Ovary (tissue), 9 donors: ENCODE measurements around the gene PSMA2. TPM values are rescaled to one million over a fixed set of nuclear protein-coding genes. Genes with fewer than 3 reads are reported as not detected.

Source experiments
- DNase-seq, 5 donors: peaks; one replicate each; pipeline ENCODE4 v3.0.0-alpha.2; 2019 to 2020
- H3K27ac ChIP-seq, 2 donors: fragments of 200-600 bp; one replicate each; pipeline versions ENCODE4 v1.5.1 to v1.8.0; 2019 to 2022
- H3K27me3 ChIP-seq: fragments of 200-600 bp; one replicate; pipeline ENCODE4 v1.8.0; 2022
- H3K36me3 ChIP-seq: fragments of 200-600 bp; sonication (generic); one replicate; pipeline ENCODE4 v1.5.1; 2019
- H3K4me1 ChIP-seq: one replicate; pipeline ENCODE4 v1.8.1; 2013; ENCODE audit warnings: mild to moderate bottlenecking, moderate library complexity; ENCODE audit not compliant: insufficient read depth
- H3K4me3 ChIP-seq: fragments of 200-600 bp; sonication (generic); one replicate; pipeline ENCODE4 v1.5.1; 2017
- H3K9me3 ChIP-seq, 2 donors: fragments of 200-600 bp in 1 of 2; sonication (generic) in 1 of 2; one replicate each; pipeline versions ENCODE4 v1.5.1 to v1.8.1; 2013 to 2019; ENCODE audit warnings: mild to moderate bottlenecking in 1 of 2, moderate library complexity in 1 of 2
- EP300 ChIP-seq: sonication (generic); formaldehyde crosslinking; IDR thresholded peaks from one replicate; pipeline ENCODE4 v1.6.1; 2017; ENCODE audit warnings: antibody characterized with exemption
- POLR2A ChIP-seq: fragments of 450-650 bp; IDR thresholded peaks from one replicate; pipeline ENCODE4 v1.6.1; 2017; ENCODE audit warnings: antibody characterized with exemption, mild to moderate bottlenecking, moderate library complexity
- WGBS, 3 donors: extraction: QIAGEN DNeasy Blood & Tissue Kit in 1 of 3; methylation state at CpG; one replicate each; pipeline versions ENCODE4 v1.1.5 to v1.1.7; 2013 to 2017; 5-methylcytosine and 5-hydroxymethylcytosine counted together
- intact Hi-C, 4 donors: fragments of 100-400 bp; cut with DNase I; formaldehyde crosslinking; loops; one replicate each; pipeline versions ENCODE4 v1.11.0 to v1.15.1; 2022 to 2023
- polyA plus RNA-seq, 2 donors: library from polyadenylated mRNA; stranded (reverse); fragments of 200-250 nt in 1 of 2; fragments of 350-450 nt in 1 of 2; fragmentation: Illumina TruSeq in 1 of 2; extraction: RNeasy Lipid Tissue Mini Kit (QIAGEN cat#74804) in 1 of 2; gene quantifications; one replicate each; pipeline ENCODE4 v1.2.3, GENCODE V29; 2013 to 2014
- total RNA-seq, 7 donors: library from RNA; depleted of rRNA in 2 of 7; stranded (reverse); fragments of >200 nt in 2 of 7; fragmentation: NEBNext Ultra II Directional in 3 of 7; extraction: Animal tissue kit (Norgen Biotek cat#: 25700) in 3 of 7; gene quantifications; one replicate each; pipeline versions ENCODE4 v1.1.0 to v1.2.4, GENCODE V29; 2016 to 2023
- TF ChIP-seq, protein P1 (sequence below), 3 donors: fragments of 450-650 bp in 2 of 3; fragments of 200-600 bp in 1 of 3; IDR thresholded peaks; one replicate each; pipeline versions ENCODE4 v1.5.1 to v1.8.0; 2016 to 2022; ENCODE audit warnings: antibody characterized with exemption in 3 of 3, mild to moderate bottlenecking in 1 of 3
- donor health status: DM: no; HTN: no; CAD: no; lungs with moderate emphysema.
- donor health status: DM: no; HTN: no; CAD: no.
- donor health status: Bipolar disorder and iron deficiency.
- donor health status: DM: yes; HTN: yes; CAD: no.
- donor health status: DM: no; HTN: no; CAD: no.
- donor health status: DM: yes; HTN: yes; CAD: no.

The PSMA2 gene
- total and polyA plus RNA-seq, 9 donors: 43.6 to 79.0 (median 53.7) TPM

DNA sequence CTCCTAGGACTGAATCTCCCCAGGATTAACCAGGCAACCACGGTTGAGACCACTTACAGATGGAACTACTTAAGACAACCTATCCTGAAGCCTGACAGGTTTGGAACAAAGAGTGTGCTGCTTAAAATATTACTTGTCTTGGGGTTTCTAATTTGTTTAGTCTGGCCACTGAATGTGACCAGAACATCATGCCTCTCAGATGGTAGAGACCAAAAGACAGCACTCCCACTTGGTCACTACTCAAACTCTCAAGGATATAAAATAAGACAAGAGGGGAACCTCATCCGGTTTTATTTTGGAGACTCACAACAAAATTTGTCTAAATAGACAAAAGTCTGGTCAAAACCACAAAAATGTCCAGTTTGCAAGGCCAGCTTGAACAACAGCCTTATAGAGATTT, 15.5 kb upstream of the PSMA2 start:
- DNase-seq: no peak
- TF ChIP-seq, protein P1, sequence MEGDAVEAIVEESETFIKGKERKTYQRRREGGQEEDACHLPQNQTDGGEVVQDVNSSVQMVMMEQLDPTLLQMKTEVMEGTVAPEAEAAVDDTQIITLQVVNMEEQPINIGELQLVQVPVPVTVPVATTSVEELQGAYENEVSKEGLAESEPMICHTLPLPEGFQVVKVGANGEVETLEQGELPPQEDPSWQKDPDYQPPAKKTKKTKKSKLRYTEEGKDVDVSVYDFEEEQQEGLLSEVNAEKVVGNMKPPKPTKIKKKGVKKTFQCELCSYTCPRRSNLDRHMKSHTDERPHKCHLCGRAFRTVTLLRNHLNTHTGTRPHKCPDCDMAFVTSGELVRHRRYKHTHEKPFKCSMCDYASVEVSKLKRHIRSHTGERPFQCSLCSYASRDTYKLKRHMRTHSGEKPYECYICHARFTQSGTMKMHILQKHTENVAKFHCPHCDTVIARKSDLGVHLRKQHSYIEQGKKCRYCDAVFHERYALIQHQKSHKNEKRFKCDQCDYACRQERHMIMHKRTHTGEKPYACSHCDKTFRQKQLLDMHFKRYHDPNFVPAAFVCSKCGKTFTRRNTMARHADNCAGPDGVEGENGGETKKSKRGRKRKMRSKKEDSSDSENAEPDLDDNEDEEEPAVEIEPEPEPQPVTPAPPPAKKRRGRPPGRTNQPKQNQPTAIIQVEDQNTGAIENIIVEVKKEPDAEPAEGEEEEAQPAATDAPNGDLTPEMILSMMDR (IDR thresholded peaks at IDR 0.05): no peak
- TF ChIP-seq EP300: no peak
- no peak for TF ChIP-seq POLR2A
- WGBS, 3 donors: 10 to 26% (median 19%) methylated on average over 2 of the region's 2 CpGs
- H3K27ac ChIP-seq: no peak overlapping the region
- H3K9me3 ChIP-seq: no peaks in the 10 kb centered on the region
- H3K36me3 ChIP-seq: no peaks in the 10 kb centered on the region
- H3K4me1 ChIP-seq: no peaks in the 10 kb centered on the region
- H3K27me3 ChIP-seq: no peaks in the 10 kb centered on the region
- H3K4me3 ChIP-seq: no peak overlapping the region
- intact Hi-C loops: loop anchor here in 3 of 4 donors (10.0 kb wide), 3 partner anchors 317 to 767 kb away; no protein-coding TSS in a partner anchor

DNA sequence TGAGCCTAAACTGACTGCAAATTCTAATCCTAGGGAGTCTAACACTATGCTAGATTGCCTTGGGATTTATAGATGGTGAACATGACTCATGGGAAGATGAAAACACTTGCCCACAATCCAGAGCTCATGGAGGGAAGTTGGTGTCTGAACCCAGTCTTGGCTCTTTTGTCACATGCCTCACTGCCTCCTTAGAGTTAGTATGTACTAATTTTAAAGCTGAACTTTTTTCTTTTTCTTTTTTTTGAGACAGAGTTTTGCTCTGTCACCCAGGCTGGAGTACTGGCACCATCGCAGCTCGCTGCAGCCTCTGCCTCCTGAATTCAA, 14.6 kb upstream of the PSMA2 start:
- no peaks in the 10 kb centered on the region for H3K27me3 ChIP-seq

DNA sequence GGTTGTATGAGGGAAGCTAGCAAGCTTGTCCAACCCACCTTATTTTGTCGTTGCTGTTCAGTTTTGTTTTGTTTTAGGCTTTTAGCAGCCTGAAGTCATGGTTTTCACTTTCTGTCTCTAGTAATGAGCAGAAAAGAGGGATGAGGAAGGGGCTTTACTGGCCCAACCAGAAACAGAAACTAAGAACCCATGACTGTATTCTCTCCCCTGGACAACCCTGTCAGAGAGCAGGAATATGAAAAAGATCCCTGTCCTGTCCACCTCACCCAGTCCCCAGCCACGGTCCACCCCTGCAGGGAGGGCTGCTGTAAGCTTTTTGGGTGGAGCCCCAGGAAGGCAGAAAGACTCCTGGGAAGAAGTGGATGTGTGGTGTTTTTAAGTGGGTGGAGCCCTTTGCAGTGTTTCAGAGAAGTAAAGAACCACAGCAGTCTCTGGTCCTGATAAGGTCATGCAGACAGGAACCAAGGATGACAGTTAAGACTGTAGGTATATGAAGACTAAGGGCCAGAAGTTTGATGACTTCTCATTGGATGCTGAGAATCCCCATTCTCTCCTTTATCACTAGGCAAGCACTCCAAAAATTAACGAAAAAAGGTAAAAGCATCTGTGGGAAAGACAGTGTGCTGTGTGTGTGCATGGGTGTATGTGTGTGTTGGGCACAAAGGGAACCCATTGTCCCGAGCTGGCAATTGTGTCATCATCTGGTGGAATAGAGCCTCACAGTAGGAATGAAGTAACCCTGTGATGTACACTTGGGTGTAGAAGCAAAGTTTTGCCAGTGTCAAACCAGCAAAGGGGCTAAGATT, 14.1 kb upstream of the PSMA2 start:
- TF ChIP-seq POLR2A (no peak), EP300 (no peak)
- TF ChIP-seq, protein P1 (IDR thresholded peaks at IDR 0.05): no peak
- Histone ChIP-seq H3K4me1 (no peaks in the 10 kb centered on the region), H3K27me3 (no peaks in the 10 kb centered on the region), H3K9me3 (no peaks in the 10 kb centered on the region), H3K27ac (no peak overlapping the region), H3K36me3 (no peaks in the 10 kb centered on the region), H3K4me3 (no peak overlapping the region)
- WGBS, 3 donors: 15 to 25% (median 23%) methylated on average over 4 of the region's 4 CpGs
- DNase-seq: peak in 1 of 5 donors; percentile 19
- intact Hi-C loops: loop anchor here in 3 of 4 donors (10.0 kb wide), 3 partner anchors 319 to 769 kb away; no protein-coding TSS in a partner anchor

More for the DNA sequence above, 14.6 kb upstream of the PSMA2 start:
- intact Hi-C loops: loop anchor here in 3 of 4 donors (10.0 kb wide), 3 partner anchors 318 to 768 kb away; no protein-coding TSS in a partner anchor
- Histone ChIP-seq H3K27ac (no peak overlapping the region), H3K9me3 (no peaks in the 10 kb centered on the region), H3K36me3 (no peaks in the 10 kb centered on the region), H3K4me3 (no peak overlapping the region), H3K4me1 (no peaks in the 10 kb centered on the region)
- 98 to 100% (median 100%) methylated on average over 2 of the region's 2 CpGs for WGBS, 3 donors
- no peak for DNase-seq
- TF ChIP-seq EP300: no peak
- no peak for TF ChIP-seq POLR2A
- TF ChIP-seq, protein P1 (IDR thresholded peaks at IDR 0.05): no peak

DNA sequence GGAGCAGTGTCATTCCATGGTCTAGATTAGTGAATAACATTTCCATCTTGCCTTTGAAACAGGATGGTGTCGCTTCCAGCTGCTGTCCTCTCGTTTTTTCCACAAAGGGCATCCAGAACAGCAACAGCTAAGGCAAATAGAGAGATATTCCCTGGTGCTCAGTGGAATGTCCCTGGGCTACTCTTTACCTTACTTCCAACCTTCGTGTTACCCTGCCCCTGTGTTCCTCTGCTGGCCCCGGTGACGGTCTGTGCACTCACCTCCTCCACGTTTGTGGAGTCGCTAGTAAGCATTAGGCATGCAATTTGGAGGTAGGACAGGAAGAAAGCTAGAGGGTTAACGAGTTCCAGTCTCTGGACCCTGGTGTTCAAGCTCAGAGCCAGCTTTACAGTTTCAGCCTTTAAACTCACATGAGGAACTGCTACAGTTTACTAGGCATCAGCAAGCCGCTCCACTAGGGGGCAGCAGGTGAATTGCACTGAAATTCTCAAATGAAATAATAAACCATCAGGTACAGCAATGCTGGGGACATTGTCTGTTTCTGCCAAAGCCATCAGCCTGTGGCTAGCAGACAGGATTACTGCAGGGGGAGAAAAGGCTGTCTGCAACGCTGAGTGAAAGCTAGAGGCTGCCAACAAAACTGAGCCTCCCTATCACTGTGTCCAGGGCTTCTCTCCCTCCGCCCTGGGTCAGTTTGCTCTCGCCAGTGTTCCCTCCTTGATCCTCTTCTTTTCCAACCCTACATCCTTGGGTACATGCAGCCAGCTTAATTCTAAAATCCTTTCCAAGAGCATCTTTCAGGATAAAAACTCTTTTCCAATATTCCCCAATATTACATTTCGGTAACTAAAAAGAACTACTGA, 9.2 kb upstream of the PSMA2 start:
- Histone ChIP-seq H3K9me3 (no peaks in the 10 kb centered on the region), H3K4me3 (no peak overlapping the region), H3K4me1 (no peaks in the 10 kb centered on the region), H3K27me3 (no peaks in the 10 kb centered on the region), H3K27ac (no peak overlapping the region), H3K36me3 (no peaks in the 10 kb centered on the region)
- TF ChIP-seq, protein P1 (IDR thresholded peaks at IDR 0.05): peak; percentile 59 to 71 (median 70)
- TF ChIP-seq EP300: no peak
- WGBS, 3 donors: 45 to 48% (median 48%) methylated on average over 13 of the region's 13 CpGs
- intact Hi-C loops: loop anchor here in 3 of 4 donors (5.0 to 10.0 kb wide), 4 partner anchors 321 to 774 kb away; no protein-coding TSS in a partner anchor
- DNase-seq: peak; percentile 80 to 89 (median 86)
